ENCODE data around the gene ZNF705A. TPM values are rescaled to one million over a fixed set of nuclear protein-coding genes. Genes with fewer than 3 reads are reported as not detected.
"Not testable (repeated sequence)": the region's sequence is repeated elsewhere in the genome, so short reads cannot be mapped to it uniquely, and the experiment has no call there.

ZNF705A gene
- total and polyA plus RNA-seq, 10 of the 15 experiments (the other 5 are each of a cell fraction or from before 2014, with no cell fraction given) = 0.04 TPM; not detected in 9

DNA sequence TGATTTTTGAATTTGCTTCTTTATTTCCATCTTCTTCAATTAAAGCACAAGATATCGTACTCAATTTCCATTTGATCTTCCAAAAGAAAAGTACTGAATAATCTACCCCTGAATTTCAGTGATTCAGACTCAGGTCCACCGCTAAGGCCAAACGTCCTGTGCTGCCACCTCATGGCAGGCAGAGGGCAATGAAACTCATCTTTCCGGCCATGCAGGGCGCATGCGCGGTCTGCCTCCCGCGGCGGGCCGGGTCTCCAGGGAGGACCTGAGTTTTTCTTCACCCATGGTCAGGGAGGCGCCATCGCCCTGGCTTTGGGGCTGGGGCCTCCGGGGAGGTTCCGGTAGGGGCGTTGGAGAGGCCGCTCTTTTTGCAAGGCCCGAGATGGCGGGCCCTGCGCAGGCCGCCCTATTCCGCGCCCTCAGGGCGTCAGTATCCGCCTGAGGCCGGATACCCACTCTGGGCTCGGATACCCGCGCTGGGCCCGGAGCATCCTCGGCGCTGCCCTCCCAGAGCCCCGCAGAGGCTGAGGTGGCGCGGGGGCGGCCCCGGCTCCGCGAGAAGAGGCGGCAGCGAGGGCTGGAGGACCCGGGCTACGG is 23.3 kb downstream of the ZNF705A start:
- POLR2A ChIA-PET; H3K9me3 ChIP-seq (replicated peaks; ENCODE audit: control insufficient read depth, insufficient read depth, low read length); H3K27me3 ChIP-seq (replicated peaks in 1 of 2; ENCODE audit: control insufficient read depth in 2 of 2, insufficient read depth in 2 of 2, low read length in 1 of 2); in situ Hi-C loops (cut with MboI); CTCF ChIA-PET; H3K4me1 ChIP-seq (ENCODE audit: control insufficient read depth, insufficient read depth, low read length); H4K20me1 ChIP-seq (ENCODE audit: control insufficient read depth, insufficient read depth); H3K79me2 ChIP-seq (ENCODE audit: control insufficient read depth, insufficient read depth, low read length); BruUV-seq (replicated peaks); H3K36me3 ChIP-seq (ENCODE audit: control insufficient read depth in 2 of 2, insufficient read depth in 2 of 2, low read length in 1 of 2); FAIRE-seq: not testable (repeated sequence)
- Histone ChIP-seq H3K4me3 (peak overlapping the region; percentile 73), H3K4me2 (ENCODE audit: control insufficient read depth, insufficient read depth) (0 out of 2 replicates have a peak overlapping the region, but pooled peaks have one; percentile 42), H3K27ac (ENCODE audit: control insufficient read depth, insufficient read depth) (peak overlapping the region; percentile 25; the same call in 1 of the 2 replicates), H3K9ac (ENCODE audit: control insufficient read depth, insufficient read depth, low read length) (peak overlapping the region; percentile 60; the same call in 1 of the 2 replicates), H2AFZ (ENCODE audit: control insufficient read depth, low read depth, low read length) (peak overlapping the region; percentile 63)
- peak; percentile 0 for DNase-seq (ENCODE audit: low read depth, low spot score)
- intact Hi-C loops (cut with micrococcal nuclease; ENCODE audit: unreplicated experiment) = loop anchor here (10.0 kb wide), 1 partner anchor 55 kb away; no protein-coding TSS in a partner anchor
- ChIA-PET SMC1A (ENCODE audit: uncharacterized antibody, unreplicated experiment) (interaction anchor here (0.8 kb wide), 1 partner anchor 51 kb away, joined by 3 read pairs; no protein-coding TSS in a partner anchor), RAD21 (ENCODE audit: unreplicated experiment) (interaction anchor here (0.8 kb wide), 1 partner anchor 51 kb away, joined by 3 read pairs; no protein-coding TSS in a partner anchor)
- ATAC-seq = peak; percentile 72
- TF ChIP-seq YY1 (IDR thresholded peaks at IDR 0.05; ENCODE audit: low read depth, low read length) = 0 out of 2 replicates have a peak, but pooled peaks have one; percentile 40
- peak; percentile 66 for TF ChIP-seq MEF2B (IDR thresholded peaks at IDR 0.05; ENCODE audit: partially characterized antibody, poor library complexity, severe bottlenecking)
- TF ChIP-seq, protein P1, sequence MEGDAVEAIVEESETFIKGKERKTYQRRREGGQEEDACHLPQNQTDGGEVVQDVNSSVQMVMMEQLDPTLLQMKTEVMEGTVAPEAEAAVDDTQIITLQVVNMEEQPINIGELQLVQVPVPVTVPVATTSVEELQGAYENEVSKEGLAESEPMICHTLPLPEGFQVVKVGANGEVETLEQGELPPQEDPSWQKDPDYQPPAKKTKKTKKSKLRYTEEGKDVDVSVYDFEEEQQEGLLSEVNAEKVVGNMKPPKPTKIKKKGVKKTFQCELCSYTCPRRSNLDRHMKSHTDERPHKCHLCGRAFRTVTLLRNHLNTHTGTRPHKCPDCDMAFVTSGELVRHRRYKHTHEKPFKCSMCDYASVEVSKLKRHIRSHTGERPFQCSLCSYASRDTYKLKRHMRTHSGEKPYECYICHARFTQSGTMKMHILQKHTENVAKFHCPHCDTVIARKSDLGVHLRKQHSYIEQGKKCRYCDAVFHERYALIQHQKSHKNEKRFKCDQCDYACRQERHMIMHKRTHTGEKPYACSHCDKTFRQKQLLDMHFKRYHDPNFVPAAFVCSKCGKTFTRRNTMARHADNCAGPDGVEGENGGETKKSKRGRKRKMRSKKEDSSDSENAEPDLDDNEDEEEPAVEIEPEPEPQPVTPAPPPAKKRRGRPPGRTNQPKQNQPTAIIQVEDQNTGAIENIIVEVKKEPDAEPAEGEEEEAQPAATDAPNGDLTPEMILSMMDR (IDR thresholded peaks at IDR 0.05 in 2 of 3, conservative IDR thresholded peaks at IDR 0.05 in 1 of 3; ENCODE audit: control insufficient read depth in 2 of 3, extremely low read depth in 1 of 3, insufficient read depth in 1 of 3, low read depth in 3 of 3, low read length in 3 of 3) = peak; percentile 8 to 42 (median 25); a peak in 3 of 6 replicates
- TF ChIP-seq RAD21 (IDR thresholded peaks at IDR 0.05; ENCODE audit: insufficient read depth, low read depth, low read length) = 0 out of 2 replicates have a peak, but pooled peaks have one; percentile 15
- TF ChIP-seq RB1 (IDR thresholded peaks at IDR 0.05; ENCODE audit: borderline replicate concordance) = peak; percentile 75; the same call in 1 of the 2 replicates
- peak in 1 of 2 experiments; percentile 23; a peak in 1 of 3 replicates for TF ChIP-seq EGR1 (IDR thresholded peaks at IDR 0.05; ENCODE audit: borderline replicate concordance in 1 of 2, low read depth in 2 of 2, low read length in 2 of 2)
- 2% methylated on average over 35 of the region's 43 CpGs for WGBS (ENCODE audit: insufficient coverage, insufficient replicate concordance, low lambda C conversion rate, missing lambda C conversion rate)

DNA sequence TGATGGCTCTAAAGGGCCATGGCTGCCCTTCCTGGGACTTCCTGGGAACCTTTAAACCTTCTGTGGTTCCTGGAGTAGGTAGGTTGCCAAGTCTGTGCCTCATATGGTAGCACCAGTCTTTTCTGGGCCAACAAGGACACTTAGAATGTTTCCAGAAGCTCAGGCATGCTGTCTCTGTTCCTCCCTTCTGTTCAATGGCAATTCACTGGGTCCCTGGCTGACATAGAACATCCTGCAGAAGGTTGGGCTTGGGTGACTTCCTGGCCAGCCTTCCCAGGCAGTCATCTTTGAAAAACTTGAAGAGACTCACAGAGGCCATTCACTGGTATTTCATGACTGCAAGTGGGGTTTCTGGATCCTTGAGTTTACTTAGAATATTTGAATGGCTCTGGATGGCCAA is 24.5 kb downstream of the ZNF705A start:
- DNase-seq (ENCODE audit: low read depth, low spot score); FAIRE-seq; ATAC-seq; POLR2A ChIA-PET; H3K36me3 ChIP-seq (ENCODE audit: control insufficient read depth in 2 of 2, insufficient read depth in 2 of 2, low read length in 1 of 2); H3K27me3 ChIP-seq (replicated peaks in 1 of 2; ENCODE audit: control insufficient read depth in 2 of 2, insufficient read depth in 2 of 2, low read length in 1 of 2); H3K4me3 ChIP-seq; SMC1A ChIA-PET (ENCODE audit: uncharacterized antibody, unreplicated experiment); H3K9me3 ChIP-seq (replicated peaks; ENCODE audit: control insufficient read depth, insufficient read depth, low read length); in situ Hi-C loops (cut with MboI); BruUV-seq (replicated peaks); H3K27ac ChIP-seq (ENCODE audit: control insufficient read depth, insufficient read depth); H2AFZ ChIP-seq (ENCODE audit: control insufficient read depth, low read depth, low read length); H4K20me1 ChIP-seq (ENCODE audit: control insufficient read depth, insufficient read depth); H3K4me2 ChIP-seq (ENCODE audit: control insufficient read depth, insufficient read depth); H3K79me2 ChIP-seq (ENCODE audit: control insufficient read depth, insufficient read depth, low read length); H3K9ac ChIP-seq (ENCODE audit: control insufficient read depth, insufficient read depth, low read length); H3K4me1 ChIP-seq (ENCODE audit: control insufficient read depth, insufficient read depth, low read length): not testable (repeated sequence)
- CTCF ChIA-PET = interaction anchor here (1.9 kb wide), 1 partner anchor 50 kb away, joined by 8 read pairs; no protein-coding TSS in a partner anchor
- RAD21 ChIA-PET (ENCODE audit: unreplicated experiment) = interaction anchor here (0.9 kb wide), 1 partner anchor 50 kb away, joined by 3 read pairs; no protein-coding TSS in a partner anchor
- intact Hi-C loops (cut with micrococcal nuclease; ENCODE audit: unreplicated experiment) = loop anchor here (10.0 kb wide), 1 partner anchor 54 kb away; no protein-coding TSS in a partner anchor

DNA sequence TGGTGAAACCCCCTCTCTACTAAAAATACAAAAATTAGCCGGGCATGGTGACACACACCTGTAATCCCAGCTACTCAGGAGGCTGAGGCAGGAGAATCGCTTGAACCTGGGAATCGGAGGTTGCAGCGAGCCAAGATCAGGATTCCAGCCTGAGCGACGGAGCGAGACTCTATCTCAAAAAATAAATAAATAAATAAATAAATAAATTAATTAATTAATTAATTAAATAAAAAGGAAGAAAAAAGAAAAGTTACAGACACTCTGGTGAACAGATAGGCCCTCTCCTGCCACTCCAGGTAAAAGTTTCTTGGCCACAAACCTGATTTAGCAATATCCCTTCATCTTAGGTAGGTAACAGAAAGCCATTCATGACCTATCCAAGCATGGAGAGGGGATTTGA is 26.1 kb downstream of the ZNF705A start:
- in situ Hi-C loops (cut with MboI) = not testable (repeated sequence)
- 88% methylated on average over 7 of the region's 7 CpGs for WGBS (ENCODE audit: insufficient coverage, insufficient replicate concordance, low lambda C conversion rate, missing lambda C conversion rate)

More for the DNA sequence above, 26.1 kb downstream of the ZNF705A start:
- H3K36me3 ChIP-seq (ENCODE audit: control insufficient read depth in 2 of 2, insufficient read depth in 2 of 2, low read length in 1 of 2); H3K27me3 ChIP-seq (replicated peaks in 1 of 2; ENCODE audit: control insufficient read depth in 2 of 2, insufficient read depth in 2 of 2, low read length in 1 of 2); ATAC-seq; H4K20me1 ChIP-seq (ENCODE audit: control insufficient read depth, insufficient read depth); H3K9ac ChIP-seq (ENCODE audit: control insufficient read depth, insufficient read depth, low read length); H3K4me1 ChIP-seq (ENCODE audit: control insufficient read depth, insufficient read depth, low read length); FAIRE-seq; CTCF ChIA-PET; H3K4me2 ChIP-seq (ENCODE audit: control insufficient read depth, insufficient read depth); H3K79me2 ChIP-seq (ENCODE audit: control insufficient read depth, insufficient read depth, low read length); H3K27ac ChIP-seq (ENCODE audit: control insufficient read depth, insufficient read depth); RAD21 ChIA-PET (ENCODE audit: unreplicated experiment); H3K4me3 ChIP-seq; BruUV-seq (replicated peaks); H3K9me3 ChIP-seq (replicated peaks; ENCODE audit: control insufficient read depth, insufficient read depth, low read length); DNase-seq (ENCODE audit: low read depth, low spot score); SMC1A ChIA-PET (ENCODE audit: uncharacterized antibody, unreplicated experiment); H2AFZ ChIP-seq (ENCODE audit: control insufficient read depth, low read depth, low read length); POLR2A ChIA-PET: not testable (repeated sequence)
- intact Hi-C loops (cut with micrococcal nuclease; ENCODE audit: unreplicated experiment) = loop anchor here (10.0 kb wide), 1 partner anchor 52 kb away; no protein-coding TSS in a partner anchor

All from GM12878 (cell line).